HepG2 (cell line): ENCODE data around the gene CRKL. TPM values are rescaled to one million over a fixed set of nuclear protein-coding genes. Genes with fewer than 3 reads are reported as not detected.

ENCODE experiments used
- AGO1 ChIP-seq: fragments of 200-400 bp; formaldehyde crosslinking; IDR thresholded peaks from 2 replicates; pipeline ENCODE4 v1.6.1; 2017; ENCODE audit warnings: mild to moderate bottlenecking, low read depth, low read length, moderate library complexity; ENCODE audit not compliant: poor library complexity, severe bottlenecking
- ATRX ChIP-seq: sonication (generic); formaldehyde crosslinking; IDR thresholded peaks from 2 replicates; pipeline ENCODE4 v1.4.0; 2020; ENCODE audit warnings: missing genetic modification reagents, borderline replicate concordance
- DPF2 ChIP-seq: sonication (generic); formaldehyde crosslinking; IDR thresholded peaks from 2 replicates; pipeline ENCODE4 v1.4.0; 2020; ENCODE audit warnings: mild to moderate bottlenecking, low read depth, missing genetic modification reagents, borderline replicate concordance
- ESRRA ChIP-seq: sonication (generic); formaldehyde crosslinking; IDR thresholded peaks from 2 replicates; pipeline ENCODE4 v1.5.1; 2020; ENCODE audit warnings: mild to moderate bottlenecking, low read depth, missing genetic modification reagents
- GLI4 ChIP-seq: sonication (generic); formaldehyde crosslinking; IDR thresholded peaks from 2 replicates; pipeline ENCODE4 v1.5.1; 2020; ENCODE audit warnings: missing genetic modification reagents, mild to moderate bottlenecking, moderate library complexity, borderline replicate concordance
- PCBP1 ChIP-seq: fragments of 200-400 bp; formaldehyde crosslinking; IDR thresholded peaks from 2 replicates; pipeline ENCODE4 v1.6.1; 2017; ENCODE audit warnings: mild to moderate bottlenecking, low read depth, low read length, borderline replicate concordance
- PCBP2 ChIP-seq: fragments of 200-400 bp; formaldehyde crosslinking; optimal IDR thresholded peaks from 2 replicates; pipeline ENCODE3; 2018; ENCODE audit warnings: low read length, low read depth; ENCODE audit not compliant: poor library complexity, severe bottlenecking
- ZBTB7A ChIP-seq: sonication (generic); formaldehyde crosslinking; IDR thresholded peaks from 2 replicates; pipeline ENCODE4 v1.8.0; 2022; ENCODE audit warnings: mild to moderate bottlenecking, missing genetic modification reagents
- ZNF12 ChIP-seq: sonication (generic); formaldehyde crosslinking; IDR thresholded peaks from 2 replicates; pipeline ENCODE4 v1.5.0; 2020; ENCODE audit warnings: missing genetic modification reagents
- ZNF230 ChIP-seq: sonication (generic); formaldehyde crosslinking; IDR thresholded peaks from 2 replicates; pipeline ENCODE4 v1.4.0; 2020; ENCODE audit warnings: mild to moderate bottlenecking, missing genetic modification reagents
- polyA plus RNA-seq, 8 experiments: library from polyadenylated mRNA; depleted of rRNA in 3 of 8; stranded (reverse) in 7 of 8; unstranded in 1 of 8; fragments of >200 nt; fragmentation: Illumina TruSeq in 4 of 8; extraction: Trizol in 4 of 8; gene quantifications; 2 replicates each; pipeline versions ENCODE4 v1.2.1 to v1.2.3, GENCODE V29; 2011 to 2016; ENCODE audit warnings: low read depth in 4 of 8, missing spikeins in 1 of 8, mixed read lengths in 1 of 8; ENCODE audit not compliant: insufficient read depth in 1 of 8
- total RNA-seq, 5 experiments: library from RNA; depleted of rRNA; stranded (reverse); fragments of >200 nt; fragmentation: Illumina TruSeq; extraction: Trizol; gene quantifications; 2 replicates each; pipeline ENCODE4 v1.2.3, GENCODE V29; 2016; ENCODE audit warnings: low read depth in 1 of 5
- TF ChIP-seq, protein P1 (sequence below): sonication (generic); formaldehyde crosslinking; IDR thresholded peaks from 2 replicates; pipeline ENCODE4 v1.5.0; 2020; ENCODE audit warnings: mild to moderate bottlenecking, missing genetic modification reagents, borderline replicate concordance
- TF ChIP-seq, protein P2 (sequence below): fragments of 450-650 bp; IDR thresholded peaks from 2 replicates; pipeline ENCODE4 v1.6.1; 2016
- TF ChIP-seq, protein P3 (sequence below): sonication (generic); formaldehyde crosslinking; IDR thresholded peaks from 2 replicates; pipeline ENCODE4 v1.8.1; 2023; ENCODE audit warnings: mild to moderate bottlenecking, missing genetic modification reagents
- TF ChIP-seq, protein P4 (sequence below): sonication (generic); formaldehyde crosslinking; IDR thresholded peaks from 2 replicates; pipeline ENCODE4 v1.8.0; 2022; ENCODE audit warnings: missing genetic modification reagents, mild to moderate bottlenecking, inconsistent platforms, borderline replicate concordance
- TF ChIP-seq, protein P5 (sequence below): sonication (generic); formaldehyde crosslinking; IDR thresholded peaks from 2 replicates; pipeline ENCODE4 v1.4.0; 2020; ENCODE audit warnings: mild to moderate bottlenecking, missing genetic modification reagents

Gene CRKL
- total and polyA plus RNA-seq, 2 of the 13 experiments (the other 11 are each of a cell fraction or from before 2014, with no cell fraction given), result 37.4 to 60.6 TPM

DNA sequence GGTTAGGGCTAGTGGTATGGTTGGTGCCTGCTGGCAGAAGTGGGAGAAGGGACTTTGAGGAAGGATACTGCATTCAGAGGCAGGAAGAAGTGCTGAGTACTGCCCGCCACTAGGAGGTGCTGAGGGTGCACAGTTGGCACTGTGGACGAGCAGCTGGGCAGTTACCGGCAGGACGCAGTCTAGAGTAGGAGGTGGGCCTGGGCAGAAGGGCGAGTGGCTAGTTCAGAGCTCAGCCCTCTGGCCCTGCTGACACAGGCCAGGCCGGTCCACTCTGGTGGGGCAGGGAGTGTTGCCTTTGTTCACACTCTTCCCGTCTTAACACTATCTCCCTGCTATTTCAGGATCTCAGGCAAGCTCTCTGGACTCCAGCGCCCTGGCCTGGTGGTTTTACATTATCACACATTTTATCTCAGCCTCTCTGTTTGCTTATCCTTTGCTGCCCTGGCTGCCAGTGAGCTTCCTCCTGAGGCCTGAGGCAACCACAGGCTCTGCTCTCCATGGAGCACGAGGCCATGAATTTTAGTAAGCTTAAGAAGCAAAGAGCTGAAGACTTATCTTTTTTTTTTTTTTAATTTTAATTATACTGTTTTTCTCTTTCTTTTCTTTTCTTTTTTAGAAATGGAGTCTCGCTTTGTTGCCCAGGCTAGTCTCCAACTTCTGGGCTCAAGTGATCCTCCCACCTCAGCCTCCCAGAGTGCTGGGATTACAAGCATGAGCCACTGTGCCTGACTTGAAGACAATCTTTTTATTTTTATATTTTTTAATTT, 31.5 kb upstream of the CRKL start (continued):
- TF ChIP-seq PCBP1 (no peak), PCBP2 (no peak), ZNF12 (0 out of 2 replicates have a peak, but pooled peaks have one; percentile 61), ATRX (CRISPR knock-in tag) (no peak), GLI4 (CRISPR knock-in tag) (no peak), DPF2 (CRISPR knock-in tag) (peak; percentile 22; the same call in 1 of the 2 replicates), ZBTB7A (CRISPR knock-in tag) (peak; percentile 63; the same call in 1 of the 2 replicates), ZNF230 (CRISPR knock-in tag) (no peak), AGO1 (no peak), ESRRA (CRISPR knock-in tag) (0 out of 2 replicates have a peak, but pooled peaks have one; percentile 38)
- TF ChIP-seq, protein P1, sequence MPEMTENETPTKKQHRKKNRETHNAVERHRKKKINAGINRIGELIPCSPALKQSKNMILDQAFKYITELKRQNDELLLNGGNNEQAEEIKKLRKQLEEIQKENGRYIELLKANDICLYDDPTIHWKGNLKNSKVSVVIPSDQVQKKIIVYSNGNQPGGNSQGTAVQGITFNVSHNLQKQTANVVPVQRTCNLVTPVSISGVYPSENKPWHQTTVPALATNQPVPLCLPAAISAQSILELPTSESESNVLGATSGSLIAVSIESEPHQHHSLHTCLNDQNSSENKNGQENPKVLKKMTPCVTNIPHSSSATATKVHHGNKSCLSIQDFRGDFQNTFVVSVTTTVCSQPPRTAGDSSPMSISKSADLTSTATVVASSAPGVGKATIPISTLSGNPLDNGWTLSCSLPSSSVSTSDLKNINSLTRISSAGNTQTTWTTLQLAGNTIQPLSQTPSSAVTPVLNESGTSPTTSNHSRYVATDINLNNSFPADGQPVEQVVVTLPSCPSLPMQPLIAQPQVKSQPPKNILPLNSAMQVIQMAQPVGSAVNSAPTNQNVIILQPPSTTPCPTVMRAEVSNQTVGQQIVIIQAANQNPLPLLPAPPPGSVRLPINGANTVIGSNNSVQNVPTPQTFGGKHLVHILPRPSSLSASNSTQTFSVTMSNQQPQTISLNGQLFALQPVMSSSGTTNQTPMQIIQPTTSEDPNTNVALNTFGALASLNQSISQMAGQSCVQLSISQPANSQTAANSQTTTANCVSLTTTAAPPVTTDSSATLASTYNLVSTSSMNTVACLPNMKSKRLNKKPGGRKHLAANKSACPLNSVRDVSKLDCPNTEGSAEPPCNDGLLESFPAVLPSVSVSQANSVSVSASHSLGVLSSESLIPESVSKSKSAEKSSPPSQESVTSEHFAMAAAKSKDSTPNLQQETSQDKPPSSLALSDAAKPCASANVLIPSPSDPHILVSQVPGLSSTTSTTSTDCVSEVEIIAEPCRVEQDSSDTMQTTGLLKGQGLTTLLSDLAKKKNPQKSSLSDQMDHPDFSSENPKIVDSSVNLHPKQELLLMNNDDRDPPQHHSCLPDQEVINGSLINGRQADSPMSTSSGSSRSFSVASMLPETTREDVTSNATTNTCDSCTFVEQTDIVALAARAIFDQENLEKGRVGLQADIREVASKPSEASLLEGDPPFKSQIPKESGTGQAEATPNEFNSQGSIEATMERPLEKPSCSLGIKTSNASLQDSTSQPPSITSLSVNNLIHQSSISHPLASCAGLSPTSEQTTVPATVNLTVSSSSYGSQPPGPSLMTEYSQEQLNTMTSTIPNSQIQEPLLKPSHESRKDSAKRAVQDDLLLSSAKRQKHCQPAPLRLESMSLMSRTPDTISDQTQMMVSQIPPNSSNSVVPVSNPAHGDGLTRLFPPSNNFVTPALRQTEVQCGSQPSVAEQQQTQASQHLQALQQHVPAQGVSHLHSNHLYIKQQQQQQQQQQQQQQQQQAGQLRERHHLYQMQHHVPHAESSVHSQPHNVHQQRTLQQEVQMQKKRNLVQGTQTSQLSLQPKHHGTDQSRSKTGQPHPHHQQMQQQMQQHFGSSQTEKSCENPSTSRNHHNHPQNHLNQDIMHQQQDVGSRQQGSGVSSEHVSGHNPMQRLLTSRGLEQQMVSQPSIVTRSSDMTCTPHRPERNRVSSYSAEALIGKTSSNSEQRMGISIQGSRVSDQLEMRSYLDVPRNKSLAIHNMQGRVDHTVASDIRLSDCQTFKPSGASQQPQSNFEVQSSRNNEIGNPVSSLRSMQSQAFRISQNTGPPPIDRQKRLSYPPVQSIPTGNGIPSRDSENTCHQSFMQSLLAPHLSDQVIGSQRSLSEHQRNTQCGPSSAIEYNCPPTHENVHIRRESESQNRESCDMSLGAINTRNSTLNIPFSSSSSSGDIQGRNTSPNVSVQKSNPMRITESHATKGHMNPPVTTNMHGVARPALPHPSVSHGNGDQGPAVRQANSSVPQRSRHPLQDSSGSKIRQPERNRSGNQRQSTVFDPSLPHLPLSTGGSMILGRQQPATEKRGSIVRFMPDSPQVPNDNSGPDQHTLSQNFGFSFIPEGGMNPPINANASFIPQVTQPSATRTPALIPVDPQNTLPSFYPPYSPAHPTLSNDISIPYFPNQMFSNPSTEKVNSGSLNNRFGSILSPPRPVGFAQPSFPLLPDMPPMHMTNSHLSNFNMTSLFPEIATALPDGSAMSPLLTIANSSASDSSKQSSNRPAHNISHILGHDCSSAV (CRISPR knock-in tag), result no peak
- TF ChIP-seq, protein P2, sequence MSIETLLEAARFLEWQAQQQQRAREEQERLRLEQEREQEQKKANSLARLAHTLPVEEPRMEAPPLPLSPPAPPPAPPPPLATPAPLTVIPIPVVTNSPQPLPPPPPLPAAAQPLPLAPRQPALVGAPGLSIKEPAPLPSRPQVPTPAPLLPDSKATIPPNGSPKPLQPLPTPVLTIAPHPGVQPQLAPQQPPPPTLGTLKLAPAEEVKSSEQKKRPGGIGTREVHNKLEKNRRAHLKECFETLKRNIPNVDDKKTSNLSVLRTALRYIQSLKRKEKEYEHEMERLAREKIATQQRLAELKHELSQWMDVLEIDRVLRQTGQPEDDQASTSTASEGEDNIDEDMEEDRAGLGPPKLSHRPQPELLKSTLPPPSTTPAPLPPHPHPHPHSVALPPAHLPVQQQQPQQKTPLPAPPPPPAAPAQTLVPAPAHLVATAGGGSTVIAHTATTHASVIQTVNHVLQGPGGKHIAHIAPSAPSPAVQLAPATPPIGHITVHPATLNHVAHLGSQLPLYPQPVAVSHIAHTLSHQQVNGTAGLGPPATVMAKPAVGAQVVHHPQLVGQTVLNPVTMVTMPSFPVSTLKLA, result no peak
- TF ChIP-seq, protein P3, sequence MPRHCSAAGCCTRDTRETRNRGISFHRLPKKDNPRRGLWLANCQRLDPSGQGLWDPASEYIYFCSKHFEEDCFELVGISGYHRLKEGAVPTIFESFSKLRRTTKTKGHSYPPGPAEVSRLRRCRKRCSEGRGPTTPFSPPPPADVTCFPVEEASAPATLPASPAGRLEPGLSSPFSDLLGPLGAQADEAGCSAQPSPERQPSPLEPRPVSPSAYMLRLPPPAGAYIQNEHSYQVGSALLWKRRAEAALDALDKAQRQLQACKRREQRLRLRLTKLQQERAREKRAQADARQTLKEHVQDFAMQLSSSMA (CRISPR knock-in tag), result no peak
- TF ChIP-seq, protein P4, sequence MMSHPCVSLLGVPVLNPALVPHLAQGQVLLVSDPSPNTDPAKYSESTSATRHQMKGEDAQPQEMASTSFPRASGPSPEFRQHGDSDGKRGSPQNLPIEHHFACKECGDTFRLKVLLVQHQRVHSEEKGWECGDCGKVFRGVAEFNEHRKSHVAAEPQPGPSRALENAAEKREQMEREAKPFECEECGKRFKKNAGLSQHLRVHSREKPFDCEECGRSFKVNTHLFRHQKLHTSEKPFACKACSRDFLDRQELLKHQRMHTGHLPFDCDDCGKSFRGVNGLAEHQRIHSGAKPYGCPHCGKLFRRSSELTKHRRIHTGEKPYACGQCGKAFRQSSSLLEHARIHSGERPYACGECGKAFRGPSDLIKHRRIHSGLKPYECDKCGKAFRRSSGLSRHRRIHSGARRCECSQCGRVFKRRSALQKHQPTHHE (CRISPR knock-in tag), result no peak
- TF ChIP-seq, protein P5, sequence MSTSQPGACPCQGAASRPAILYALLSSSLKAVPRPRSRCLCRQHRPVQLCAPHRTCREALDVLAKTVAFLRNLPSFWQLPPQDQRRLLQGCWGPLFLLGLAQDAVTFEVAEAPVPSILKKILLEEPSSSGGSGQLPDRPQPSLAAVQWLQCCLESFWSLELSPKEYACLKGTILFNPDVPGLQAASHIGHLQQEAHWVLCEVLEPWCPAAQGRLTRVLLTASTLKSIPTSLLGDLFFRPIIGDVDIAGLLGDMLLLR (CRISPR knock-in tag), result no peak
